Measurements from ENCODE around the gene DGKH.

Gene DGKH

DNA sequence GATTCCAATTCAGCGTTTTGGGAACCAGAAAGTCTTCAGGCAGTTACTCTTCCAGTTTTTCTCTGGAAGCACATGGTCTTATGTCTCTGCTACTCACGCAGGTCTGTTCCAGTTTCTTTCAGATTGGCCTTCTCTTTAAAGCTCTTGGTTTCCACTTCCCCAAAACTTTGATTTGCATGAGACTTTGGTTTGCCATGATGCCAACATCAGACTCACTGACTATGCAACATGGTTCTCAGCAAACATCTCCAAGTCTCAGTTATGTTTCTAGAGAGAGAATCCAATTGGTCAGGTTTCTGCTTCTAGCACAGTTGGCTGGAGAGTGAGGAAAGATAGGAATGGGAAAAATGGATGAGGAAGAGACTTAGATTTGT lies 226.6 kb downstream of the DGKH start:
- no peak for DNase-seq (ENCODE audit: low read depth in 2 of 2)

DNA sequence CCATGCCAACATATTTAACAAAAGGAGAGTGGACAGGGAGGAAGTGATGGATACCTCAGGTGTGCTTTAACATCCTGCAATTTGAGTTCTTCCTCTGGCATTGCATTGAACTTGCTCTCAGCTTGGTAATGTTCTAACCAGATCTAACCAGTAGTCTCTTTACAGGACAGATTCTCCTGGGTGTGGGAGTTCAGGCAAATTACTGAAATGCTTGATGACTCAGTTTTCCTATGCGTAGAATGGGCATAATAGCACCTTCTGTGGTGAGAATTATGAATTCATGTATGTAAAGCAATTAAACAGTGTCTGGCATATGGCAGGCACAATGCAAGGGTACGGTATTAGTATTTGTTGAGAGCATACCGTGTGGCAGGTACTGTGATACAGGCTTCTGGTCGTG lies 227.1 kb downstream of the DGKH start:
- no peak for DNase-seq (ENCODE audit: low read depth in 2 of 2)

DNA sequence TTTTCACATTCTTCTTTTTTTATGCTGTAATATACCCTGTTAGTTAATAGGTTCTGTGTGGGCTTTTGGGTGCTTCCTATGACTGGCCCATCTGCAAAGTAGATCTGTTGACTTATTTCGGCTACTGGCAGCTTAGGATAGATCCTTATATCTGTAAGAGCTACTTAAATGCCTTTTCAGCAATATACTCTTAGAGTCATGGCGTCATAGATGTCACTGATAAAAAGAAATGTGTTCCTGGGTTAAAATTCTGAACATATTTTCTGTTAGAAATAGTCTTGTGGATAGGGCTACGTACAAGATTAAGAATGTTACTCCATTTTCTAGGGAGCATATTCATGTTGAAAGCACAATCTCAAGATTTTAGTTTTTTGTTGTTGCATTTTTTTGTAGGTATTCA lies 228.2 kb downstream of the DGKH start:
- no peak for DNase-seq (ENCODE audit: low read depth in 2 of 2)

DNA sequence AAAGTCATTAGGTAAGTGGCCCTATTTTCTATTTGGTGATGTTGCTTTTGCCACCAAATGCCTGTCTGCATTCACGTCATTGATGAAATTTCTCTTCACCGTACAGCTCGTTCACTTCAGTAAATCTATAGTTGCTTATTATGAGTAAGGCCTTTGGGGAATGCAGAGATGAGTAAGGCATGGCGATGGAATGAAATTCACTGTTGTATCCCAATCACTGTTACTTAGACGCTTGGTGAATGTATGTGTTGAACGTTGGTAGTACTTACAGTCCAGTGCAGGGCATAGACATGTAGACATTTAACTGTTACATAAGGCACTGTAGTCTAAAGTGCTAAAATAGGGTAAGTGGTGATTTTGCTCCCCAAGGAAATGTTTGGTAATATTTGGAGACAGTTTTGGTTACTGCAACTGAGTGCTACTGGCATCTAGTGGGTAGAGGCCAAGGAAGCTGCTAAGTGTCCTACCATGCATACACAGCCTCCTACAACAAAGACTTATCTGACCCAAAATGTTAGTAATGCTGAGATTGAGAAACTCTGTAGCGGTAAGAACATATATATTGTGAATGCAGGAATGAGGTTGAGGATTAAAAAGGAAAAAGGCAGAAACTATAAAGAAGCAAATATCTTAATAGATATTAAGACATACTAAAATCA lies 229.3 kb downstream of the DGKH start:
- no peak for DNase-seq (ENCODE audit: low read depth in 2 of 2)

DNA sequence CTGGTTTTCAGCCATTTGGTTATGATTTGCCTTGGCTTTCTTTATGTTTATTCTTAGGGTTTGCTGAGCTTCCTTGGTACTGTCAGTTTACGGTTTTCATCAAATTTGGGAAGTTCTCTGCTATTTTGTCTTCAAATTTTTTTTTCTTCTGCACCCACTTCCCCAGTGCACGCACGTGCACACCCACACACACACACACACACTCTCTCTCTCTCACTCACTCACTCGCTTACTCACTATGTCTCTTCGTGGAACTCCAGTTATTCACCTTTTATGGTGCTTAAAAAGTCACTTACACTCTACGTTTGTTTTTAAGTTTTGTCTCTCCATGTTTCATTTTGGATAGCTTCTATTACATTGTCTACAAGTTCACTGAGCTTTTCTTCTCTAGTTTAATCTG lies 230.6 kb downstream of the DGKH start:
- DNase-seq (ENCODE audit: low read depth in 2 of 2) = no peak

DNA sequence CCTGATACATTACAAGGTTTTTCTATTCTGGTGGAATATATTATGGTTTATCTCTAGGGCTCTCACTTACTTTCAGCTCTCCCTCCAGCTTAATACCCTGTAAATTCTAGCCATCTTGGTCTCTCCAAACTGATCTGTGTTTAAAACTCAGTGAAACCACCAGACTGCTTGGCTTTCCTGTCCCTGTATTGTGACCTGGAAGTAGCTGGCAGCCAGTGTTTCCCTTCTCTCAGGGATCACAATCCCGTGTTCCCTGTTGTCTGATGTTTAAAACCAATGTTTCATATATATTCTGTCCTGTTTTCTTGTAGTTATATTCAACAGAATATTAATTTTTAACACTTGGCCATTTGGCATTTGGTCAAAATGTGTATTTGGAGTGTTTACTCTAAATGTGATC lies 231.5 kb downstream of the DGKH start:
- DNase-seq (ENCODE audit: low read depth in 2 of 2) = no peak

DNA sequence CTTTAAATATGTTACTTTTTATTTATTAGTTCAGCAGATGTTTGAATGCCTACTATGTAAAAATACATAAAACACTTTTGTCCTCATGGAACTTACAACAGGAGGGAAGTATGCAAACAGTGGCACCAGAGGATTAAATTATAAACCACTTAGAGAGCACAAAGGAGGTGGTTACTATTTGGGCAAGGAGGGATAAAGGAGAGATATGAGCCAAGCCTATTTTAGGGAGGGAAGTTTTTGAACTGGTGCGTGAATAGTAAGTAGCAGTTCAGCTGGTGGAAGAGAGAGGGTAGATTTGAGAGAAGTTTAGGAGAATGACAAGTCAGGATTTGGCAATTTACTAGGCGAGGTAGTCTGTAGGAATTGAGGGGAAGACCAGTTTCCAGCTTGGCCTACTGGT lies 232.1 kb downstream of the DGKH start:
- DNase-seq (ENCODE audit: low read depth in 2 of 2) = no peak

DNA sequence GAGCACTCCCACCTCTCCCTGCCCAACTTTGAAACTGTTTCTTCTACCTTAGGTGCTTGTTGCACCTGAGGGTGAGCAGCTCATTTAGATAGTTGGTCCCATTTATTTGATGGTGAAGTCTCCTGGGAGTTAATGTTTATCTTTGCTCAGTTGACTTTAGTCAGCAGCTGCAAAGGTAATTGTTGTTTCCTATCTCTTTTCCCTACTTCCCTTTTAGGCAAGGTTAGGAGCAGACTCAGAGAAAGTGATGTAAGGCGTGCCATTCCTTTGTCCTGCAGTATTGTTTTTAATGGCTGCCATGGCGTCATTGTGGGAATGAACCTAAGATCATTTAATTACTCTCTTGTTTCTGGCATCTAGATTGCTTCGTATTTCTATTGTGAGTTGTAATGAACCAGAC lies 235.1 kb downstream of the DGKH start:
- no peak for DNase-seq (ENCODE audit: low read depth in 2 of 2)

DNA sequence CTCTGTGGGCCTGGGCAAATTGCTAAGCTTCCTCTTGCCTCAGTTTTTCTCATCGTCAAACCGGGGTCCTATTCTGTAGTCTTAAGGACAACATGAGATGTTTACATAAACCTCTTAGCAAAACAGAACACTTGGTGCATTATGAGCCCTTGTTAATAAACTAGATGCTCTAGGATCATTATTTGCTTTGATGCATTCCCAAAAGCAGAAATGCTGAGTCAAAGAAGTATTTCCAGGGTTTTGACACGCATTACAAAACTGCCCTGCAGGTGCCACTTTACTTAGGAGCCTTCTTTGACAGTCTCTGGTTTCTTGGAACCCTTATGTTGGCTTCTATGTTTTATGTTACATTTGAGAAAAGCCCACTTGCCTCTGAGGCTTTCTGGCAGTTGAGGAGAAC lies 235.6 kb downstream of the DGKH start:
- DNase-seq (ENCODE audit: low read depth in 2 of 2) = no peak

Data from stimulated activated CD8-positive, alpha-beta memory T cell treated with anti-CD3 and anti-CD28 coated beads, Interleukin-2, amount 100 ng/mL, for 1 hour (primary cell).